GM23338 (cell line): Measurements from ENCODE around the gene CNKSR1. TPM values are rescaled to one million over a fixed set of nuclear protein-coding genes. Genes with fewer than 3 reads are reported as not detected.

ENCODE experiments used
- ATAC-seq: fragments of 200-7000 bp; cut with Tn5 transposase; 3 replicates; pipeline ENCODE4 v1.9.1; 2020
- DNase-seq: peaks from one replicate; pipeline ENCODE4 v3.0.0-alpha.2; 2015; ENCODE audit warnings: low spot score
- H2AFZ ChIP-seq: fragments of 200-600 bp; sonication (generic); 2 replicates; pipeline ENCODE4 v1.8.0; 2016; ENCODE audit warnings: antibody characterized with exemption, mild to moderate bottlenecking, moderate library complexity
- H3F3A ChIP-seq: fragments of 200-600 bp; sonication (generic); replicated peaks from 2 replicates; pipeline ENCODE4 v1.8.0; 2017; ENCODE audit warnings: antibody characterized with exemption, mixed run types, low read depth
- H3K27ac ChIP-seq: fragments of 200-600 bp; sonication (generic); 2 replicates; pipeline ENCODE4 v1.6.1; 2016; ENCODE audit warnings: low read depth
- H3K27me3 ChIP-seq: fragments of 200-600 bp; sonication (generic); 2 replicates; pipeline ENCODE4 v1.8.0; 2016; ENCODE audit warnings: mild to moderate bottlenecking, mixed run types, moderate library complexity; ENCODE audit not compliant: insufficient read depth
- H3K36me3 ChIP-seq: fragments of 200-600 bp; sonication (generic); 2 replicates; pipeline ENCODE4 v1.8.0; 2016; ENCODE audit warnings: mild to moderate bottlenecking; ENCODE audit not compliant: insufficient read depth
- H3K4me1 ChIP-seq: fragments of 200-600 bp; sonication (generic); 2 replicates; pipeline ENCODE4 v1.8.0; 2016; ENCODE audit warnings: mild to moderate bottlenecking, moderate library complexity; ENCODE audit not compliant: insufficient read depth
- H3K4me2 ChIP-seq: fragments of 200-600 bp; sonication (generic); 2 replicates; pipeline ENCODE4 v1.7.1; 2017; ENCODE audit warnings: mixed run types
- H3K4me3 ChIP-seq: fragments of 200-600 bp; sonication (generic); 2 replicates; pipeline ENCODE4 v1.6.1; 2016; ENCODE audit warnings: mixed run types
- H3K79me2 ChIP-seq: fragments of 200-600 bp; sonication (generic); replicated peaks from 2 replicates; pipeline ENCODE4 v1.8.0; 2017; ENCODE audit warnings: mild to moderate bottlenecking; ENCODE audit not compliant: insufficient read depth
- H3K9me2 ChIP-seq: fragments of 200-600 bp; sonication (generic); 2 replicates; pipeline ENCODE4 v1.8.0; 2017; ENCODE audit not compliant: insufficient read depth
- H4K20me1 ChIP-seq: fragments of 200-600 bp; sonication (generic); replicated peaks from 2 replicates; pipeline ENCODE4 v1.8.0; 2017; ENCODE audit warnings: mild to moderate bottlenecking; ENCODE audit not compliant: insufficient read depth
- H3K27ac Mint-ChIP-seq: 2 replicates; pipeline ENCODE4 v1.8.0; 2020; ENCODE audit warnings: inconsistent platforms, mild to moderate bottlenecking, moderate library complexity, mixed read lengths
- H3K27me3 Mint-ChIP-seq: 3 replicates; pipeline ENCODE4 v1.8.0; 2022; ENCODE audit warnings: low read depth, mild to moderate bottlenecking, moderate library complexity, mixed read lengths, inconsistent platforms; ENCODE audit not compliant: insufficient read depth, poor library complexity
- H3K36me3 Mint-ChIP-seq: 3 replicates; pipeline ENCODE4 v1.8.0; 2021; ENCODE audit warnings: low read depth, mild to moderate bottlenecking, inconsistent platforms, moderate library complexity, mixed read lengths
- H3K4me1 Mint-ChIP-seq: 3 replicates; pipeline ENCODE4 v1.8.0; 2020; ENCODE audit warnings: mild to moderate bottlenecking, inconsistent platforms, mixed read lengths
- H3K4me3 Mint-ChIP-seq: 3 replicates; pipeline ENCODE4 v1.8.0; 2021; ENCODE audit warnings: moderate library complexity, mild to moderate bottlenecking, inconsistent platforms, mixed read lengths
- H3K9me3 Mint-ChIP-seq: 3 replicates; pipeline ENCODE4 v1.8.0; 2020; ENCODE audit warnings: moderate library complexity, mild to moderate bottlenecking, inconsistent platforms, mixed read lengths
- CREB1 ChIP-seq: fragments of 250-450 bp; sonication (Bioruptor Pico); IDR thresholded peaks from 2 replicates; pipeline ENCODE4 v1.5.0; 2020; ENCODE audit warnings: low read depth, mild to moderate bottlenecking, moderate library complexity
- CTCF ChIP-seq, 2 experiments: fragments of 200-600 bp in 1 of 2; sonication (generic) in 1 of 2; conservative IDR thresholded peaks; 2 replicates each; pipeline versions ENCODE4 v1.5.1 to v1.6.1; 2016 to 2017; ENCODE audit warnings: antibody characterized with exemption in 2 of 2, low read depth in 2 of 2, mild to moderate bottlenecking in 2 of 2, moderate library complexity in 1 of 2
- ETS1 ChIP-seq: IDR thresholded peaks from 2 replicates; pipeline ENCODE4 v1.6.1; 2016; ENCODE audit warnings: antibody characterized with exemption
- EZH2 ChIP-seq: fragments of 200-600 bp; sonication (generic); IDR thresholded peaks from one replicate; pipeline ENCODE4 v1.8.0; 2017; ENCODE audit warnings: antibody characterized with exemption, mild to moderate bottlenecking, low read depth; ENCODE audit not compliant: unreplicated experiment
- JUNB ChIP-seq: IDR thresholded peaks from one replicate; pipeline ENCODE4 v1.6.1; 2016; ENCODE audit warnings: antibody characterized with exemption; ENCODE audit not compliant: unreplicated experiment
- NANOG ChIP-seq: IDR thresholded peaks from 2 replicates; pipeline ENCODE4 v1.6.1; 2016; ENCODE audit warnings: antibody characterized with exemption, borderline replicate concordance
- REST ChIP-seq: IDR thresholded peaks from one replicate; pipeline ENCODE4 v1.6.1; 2018; ENCODE audit warnings: antibody characterized with exemption; ENCODE audit not compliant: unreplicated experiment
- ZNF114 ChIP-seq: fragments of 250-450 bp; sonication (Bioruptor Pico); IDR thresholded peaks from 2 replicates; pipeline ENCODE4 v1.5.0; 2020; ENCODE audit warnings: mild to moderate bottlenecking, moderate library complexity
- ZNF331 ChIP-seq: fragments of 250-450 bp; sonication (Bioruptor Pico); IDR thresholded peaks from 2 replicates; pipeline ENCODE4 v1.5.0; 2020; ENCODE audit warnings: low read depth, mild to moderate bottlenecking, moderate library complexity
- ZNF462 ChIP-seq: fragments of 250-450 bp; sonication (Bioruptor Pico); IDR thresholded peaks from 2 replicates; pipeline ENCODE4 v1.5.0; 2020; ENCODE audit warnings: mild to moderate bottlenecking, moderate library complexity
- polyA plus RNA-seq: library from polyadenylated mRNA; unstranded; fragments of >200 nt; fragmentation: Nextera tagmentation; extraction: Ambion mirVana; gene quantifications from 2 replicates; pipeline ENCODE4 v1.2.1, GENCODE V29; 2016
- total RNA-seq: library from RNA; depleted of rRNA; stranded (reverse); fragments of >200 nt; shearing (Covaris generic); gene quantifications from 2 replicates; pipeline ENCODE4 v1.2.3, GENCODE V29; 2014

Gene CNKSR1
- total and polyA plus RNA-seq, 2 experiments from 2014 or later = 9.7 to 12.5 TPM

GRCh38 chr1:26212726-26213125 lies 35.4 kb downstream of the CNKSR1 start (continued):
- TF ChIP-seq CREB1 (CRISPR knock-in tag) = no peak
- TF ChIP-seq EZH2 = no peak
- TF ChIP-seq JUNB = no peak
- TF ChIP-seq CTCF (conservative IDR thresholded peaks at IDR 0.05; ENCODE audit: low read depth in 2 of 2) = no peak
- TF ChIP-seq REST = no peak

GRCh38 chr1:26213335-26213905 lies 36.1 kb downstream of the CNKSR1 start:
- Mint-ChIP-seq H3K9me3 (no peaks in the 10 kb centered on the region), H3K27me3 (no peaks in the 10 kb centered on the region)
- TF ChIP-seq NANOG (no peak), ZNF462 (no peak), ZNF114 (CRISPR knock-in tag) (no peak), ETS1 (no peak), CTCF (conservative IDR thresholded peaks at IDR 0.05; ENCODE audit: low read depth in 2 of 2) (no peak), ZNF331 (no peak), EZH2 (no peak)

More at GRCh38 chr1:26213335-26213905, 36.1 kb downstream of the CNKSR1 start:
- H3K4me3 Mint-ChIP-seq = no peak overlapping the region
- H3K4me1 ChIP-seq = no peaks in the 10 kb centered on the region
- no peaks in the 10 kb centered on the region for H3F3A ChIP-seq
- H3K36me3 ChIP-seq = no peaks in the 10 kb centered on the region
- ATAC-seq (no peak), DNase-seq (no peak)
- H3K27ac ChIP-seq = no peak overlapping the region
- H2AFZ ChIP-seq = no peak overlapping the region
- no peak overlapping the region for H3K4me3 ChIP-seq
- no peak overlapping the region for H3K27ac Mint-ChIP-seq
- no peaks in the 10 kb centered on the region for H4K20me1 ChIP-seq
- H3K79me2 ChIP-seq = no peaks in the 10 kb centered on the region
- peaks cover 7% of the 10 kb centered on the region; the same call in 2 of the 3 replicates for H3K4me1 Mint-ChIP-seq
- no peaks in the 10 kb centered on the region for H3K36me3 Mint-ChIP-seq
- H3K9me2 ChIP-seq = no peaks in the 10 kb centered on the region
- H3K4me2 ChIP-seq = no peak overlapping the region
- no peaks in the 10 kb centered on the region for H3K27me3 ChIP-seq
